ENCODE measurements around the gene TIMM44. TPM values are rescaled to one million over a fixed set of nuclear protein-coding genes. Genes with fewer than 3 reads are reported as not detected.

TIMM44 gene
- total RNA-seq, 4 donors from 2014 or later: 65.7 to 108 (median 86.4) TPM

DNA sequence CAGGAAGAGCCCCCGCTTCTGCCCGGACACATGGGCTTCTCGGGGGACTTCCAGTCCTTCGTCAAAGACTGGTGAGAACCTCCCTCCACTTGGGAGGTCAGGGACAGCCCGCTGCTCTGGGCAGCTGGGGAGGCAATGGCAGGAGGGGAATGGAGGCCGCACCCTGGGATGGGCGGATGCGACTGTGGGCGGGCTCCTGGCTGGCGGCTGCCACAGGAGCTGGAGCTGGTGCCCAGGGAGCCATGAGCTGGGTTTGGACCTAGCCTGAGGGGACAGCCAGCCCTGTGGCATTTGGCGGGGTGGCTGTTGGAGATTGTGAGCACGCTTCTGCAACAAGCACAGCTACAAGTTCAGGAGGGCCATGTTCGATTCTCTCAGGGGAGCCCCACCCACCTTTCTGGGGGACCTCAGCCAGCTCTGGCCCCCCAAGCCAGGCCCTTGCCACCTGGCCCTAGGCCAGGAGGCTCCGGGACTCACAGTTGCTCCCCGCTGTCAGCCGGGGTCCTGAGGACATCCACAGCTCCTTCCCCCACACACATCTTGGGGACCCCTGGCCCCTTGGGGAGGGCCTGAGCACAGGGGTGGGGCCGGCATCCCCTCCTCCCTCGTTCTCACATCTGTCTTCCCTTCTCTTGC is 31.8 kb downstream of the TIMM44 start:
- Histone ChIP-seq H3K36me3 (peaks cover 0 to 72% of the 10 kb centered on the region in 2 donors), H3K27me3 (peaks cover 26% of the 10 kb centered on the region), H3K4me1 (peaks cover 0 to 39% (median 15%) of the 10 kb centered on the region in 3 donors), H3K4me3 (no peak overlapping the region), H3K27ac (no peak overlapping the region), H3K9me3 (no peaks in the 10 kb centered on the region)
- ATAC-seq: no peak
- TF ChIP-seq POLR2AphosphoS5 (IDR thresholded peaks at IDR 0.05) (no peak), EP300 (IDR thresholded peaks at IDR 0.05) (no peak), POLR2A (IDR thresholded peaks at IDR 0.05) (no peak)
- TF ChIP-seq, protein P1, sequence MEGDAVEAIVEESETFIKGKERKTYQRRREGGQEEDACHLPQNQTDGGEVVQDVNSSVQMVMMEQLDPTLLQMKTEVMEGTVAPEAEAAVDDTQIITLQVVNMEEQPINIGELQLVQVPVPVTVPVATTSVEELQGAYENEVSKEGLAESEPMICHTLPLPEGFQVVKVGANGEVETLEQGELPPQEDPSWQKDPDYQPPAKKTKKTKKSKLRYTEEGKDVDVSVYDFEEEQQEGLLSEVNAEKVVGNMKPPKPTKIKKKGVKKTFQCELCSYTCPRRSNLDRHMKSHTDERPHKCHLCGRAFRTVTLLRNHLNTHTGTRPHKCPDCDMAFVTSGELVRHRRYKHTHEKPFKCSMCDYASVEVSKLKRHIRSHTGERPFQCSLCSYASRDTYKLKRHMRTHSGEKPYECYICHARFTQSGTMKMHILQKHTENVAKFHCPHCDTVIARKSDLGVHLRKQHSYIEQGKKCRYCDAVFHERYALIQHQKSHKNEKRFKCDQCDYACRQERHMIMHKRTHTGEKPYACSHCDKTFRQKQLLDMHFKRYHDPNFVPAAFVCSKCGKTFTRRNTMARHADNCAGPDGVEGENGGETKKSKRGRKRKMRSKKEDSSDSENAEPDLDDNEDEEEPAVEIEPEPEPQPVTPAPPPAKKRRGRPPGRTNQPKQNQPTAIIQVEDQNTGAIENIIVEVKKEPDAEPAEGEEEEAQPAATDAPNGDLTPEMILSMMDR (IDR thresholded peaks at IDR 0.05): no peak
- WGBS, 2 donors (ENCODE audit: low coverage in 1 of 2): 92 to 93% methylated on average over 2 of the region's 18 CpGs

DNA sequence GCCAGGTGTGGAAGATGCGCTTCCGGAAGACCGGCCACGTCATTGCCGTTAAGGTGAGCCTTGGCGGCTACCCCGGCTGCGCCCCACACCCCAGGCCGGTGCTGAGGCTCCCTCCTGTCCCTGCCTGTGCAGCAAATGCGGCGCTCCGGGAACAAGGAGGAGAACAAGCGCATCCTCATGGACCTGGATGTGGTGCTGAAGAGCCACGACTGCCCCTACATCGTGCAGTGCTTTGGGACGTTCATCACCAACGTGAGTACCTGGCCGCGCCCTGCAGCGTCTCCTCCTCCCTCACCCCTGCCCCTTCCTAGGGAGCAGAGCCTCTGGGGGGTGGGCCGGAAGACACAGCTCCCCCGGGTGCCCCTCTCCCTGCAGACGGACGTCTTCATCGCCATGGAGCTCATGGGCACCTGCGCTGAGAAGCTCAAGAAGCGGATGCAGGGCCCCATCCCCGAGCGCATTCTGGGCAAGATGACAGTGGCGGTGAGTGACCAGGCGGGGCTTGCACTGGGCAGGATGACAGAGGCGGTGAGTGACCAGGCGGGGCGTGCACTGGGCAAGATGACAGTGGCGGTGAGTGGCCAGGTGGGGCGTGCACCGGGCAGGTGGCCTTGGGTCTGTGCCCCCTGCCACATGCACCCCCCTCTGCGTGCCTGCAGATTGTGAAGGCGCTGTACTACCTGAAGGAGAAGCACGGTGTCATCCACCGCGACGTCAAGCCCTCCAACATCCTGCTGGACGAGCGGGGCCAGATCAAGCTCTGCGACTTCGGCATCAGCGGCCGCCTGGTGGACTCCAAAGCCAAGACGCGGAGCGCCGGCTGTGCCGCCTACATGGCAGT is 32.9 kb downstream of the TIMM44 start:
- H3K27ac ChIP-seq: no peak overlapping the region
- H3K9me3 ChIP-seq: no peaks in the 10 kb centered on the region
- 90% methylated on average over 11 of the region's 54 CpGs; no CpG with 5 or more reads in 1 of the 2 donors for WGBS, 2 donors (ENCODE audit: low coverage in 1 of 2)
- peaks cover 15% of the 10 kb centered on the region for H3K27me3 ChIP-seq
- peaks cover 0 to 83% of the 10 kb centered on the region in 2 donors for H3K36me3 ChIP-seq
- no peak overlapping the region for H3K4me3 ChIP-seq
- H3K4me1 ChIP-seq: peaks cover 0 to 39% (median 15%) of the 10 kb centered on the region in 3 donors
- no peak for ATAC-seq
- TF ChIP-seq POLR2AphosphoS5 (IDR thresholded peaks at IDR 0.05): no peak
- TF ChIP-seq POLR2A (IDR thresholded peaks at IDR 0.05): no peak
- TF ChIP-seq, protein P1 (IDR thresholded peaks at IDR 0.05): no peak
- no peak for TF ChIP-seq EP300 (IDR thresholded peaks at IDR 0.05)

DNA sequence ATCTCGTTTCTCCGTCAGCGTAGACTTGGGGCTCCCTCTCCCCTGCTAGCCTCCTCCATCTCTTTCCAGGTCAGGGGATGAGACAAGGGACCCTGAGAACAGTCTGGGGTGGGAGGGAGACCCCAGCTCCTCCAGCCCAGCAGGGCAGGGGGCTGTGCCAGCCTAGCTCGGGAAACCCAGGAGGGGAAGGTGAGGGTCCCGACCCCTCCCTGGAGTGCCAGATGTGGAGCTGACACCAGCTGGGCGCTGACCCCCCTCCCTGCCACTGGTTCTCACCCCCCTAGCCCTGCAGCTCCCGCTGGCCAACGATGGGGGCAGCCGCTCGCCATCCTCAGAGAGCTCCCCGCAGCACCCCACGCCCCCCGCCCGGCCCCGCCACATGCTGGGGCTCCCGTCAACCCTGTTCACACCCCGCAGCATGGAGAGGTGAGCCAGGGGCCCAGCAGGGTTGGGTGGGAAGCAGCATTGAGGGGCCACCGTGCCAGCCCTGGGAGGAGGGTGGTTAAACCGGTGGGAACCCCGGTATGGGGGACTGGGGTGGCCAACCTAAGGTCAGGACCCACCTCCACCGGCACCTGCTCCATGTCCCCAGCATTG is 33.9 kb downstream of the TIMM44 start:
- no peak overlapping the region for H3K4me3 ChIP-seq
- H3K27ac ChIP-seq: no peak overlapping the region
- peaks cover 0 to 87% of the 10 kb centered on the region in 2 donors for H3K36me3 ChIP-seq
- peaks cover 3 to 47% (median 25%) of the 10 kb centered on the region in 3 donors for H3K4me1 ChIP-seq
- H3K9me3 ChIP-seq: no peaks in the 10 kb centered on the region
- TF ChIP-seq POLR2A (IDR thresholded peaks at IDR 0.05) (no peak), EP300 (IDR thresholded peaks at IDR 0.05) (no peak), POLR2AphosphoS5 (IDR thresholded peaks at IDR 0.05) (no peak)
- TF ChIP-seq, protein P1 (IDR thresholded peaks at IDR 0.05): no peak
- ATAC-seq: no peak
- no CpG with 5 or more reads among the region's 21 CpGs for WGBS, 2 donors (ENCODE audit: low coverage in 1 of 2)
- peaks cover 5% of the 10 kb centered on the region for H3K27me3 ChIP-seq

DNA sequence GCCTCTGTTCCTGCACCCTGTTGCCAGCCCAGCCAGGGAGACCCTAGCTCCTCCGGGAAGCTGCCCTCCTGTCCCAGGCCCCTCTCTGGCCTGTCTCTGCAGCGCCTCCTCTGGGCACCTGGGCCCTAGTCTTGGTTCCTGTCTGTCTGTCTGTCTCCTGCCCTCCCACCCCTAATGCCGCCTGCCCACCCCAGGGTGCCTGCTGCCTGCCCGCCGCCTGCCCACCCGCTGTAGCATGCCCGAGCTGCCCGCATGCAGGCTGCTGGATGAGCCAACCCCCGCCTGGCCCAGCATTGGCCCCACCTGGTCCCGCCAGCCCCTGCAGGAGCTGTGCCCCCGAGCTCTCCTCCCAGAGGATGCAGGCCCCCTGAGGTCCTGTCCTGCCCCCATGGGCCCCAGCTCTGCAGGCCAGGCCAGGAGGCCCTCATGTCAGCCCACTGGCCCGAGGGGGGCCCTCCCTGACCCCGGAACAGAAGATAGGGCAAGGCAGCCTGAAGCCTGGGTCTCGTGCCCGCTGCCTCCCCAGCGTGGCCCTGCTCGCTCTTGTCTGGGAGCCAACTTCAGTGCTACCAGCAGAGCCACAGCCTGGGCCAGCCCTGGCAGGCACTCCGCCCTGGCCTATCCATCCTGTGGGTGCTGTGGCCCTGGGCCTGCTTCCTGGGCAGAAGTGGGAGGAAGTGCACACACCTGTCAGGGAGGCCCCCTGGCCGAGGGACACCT is 34.6 kb downstream of the TIMM44 start:
- Histone ChIP-seq H3K9me3 (no peaks in the 10 kb centered on the region), H3K27ac (no peak overlapping the region), H3K4me1 (peaks cover 4 to 51% (median 26%) of the 10 kb centered on the region in 3 donors), H3K36me3 (peaks cover 0 to 86% of the 10 kb centered on the region in 2 donors), H3K4me3 (no peak overlapping the region), H3K27me3 (no peaks in the 10 kb centered on the region)
- WGBS, 2 donors (ENCODE audit: low coverage in 1 of 2): 90 to 92% methylated on average over 2 to 5 of the region's 19 CpGs
- no peak for ATAC-seq
- TF ChIP-seq, protein P1 (IDR thresholded peaks at IDR 0.05): no peak
- TF ChIP-seq POLR2A (IDR thresholded peaks at IDR 0.05): no peak
- TF ChIP-seq POLR2AphosphoS5 (IDR thresholded peaks at IDR 0.05): no peak
- no peak for TF ChIP-seq EP300 (IDR thresholded peaks at IDR 0.05)

All from gastroesophageal sphincter (tissue), 4 donors.